Measurements from ENCODE around the gene PUS7. TPM values are rescaled to one million over a fixed set of nuclear protein-coding genes. Genes with fewer than 3 reads are reported as not detected.
"Not testable (repeated sequence)": the region's sequence is repeated elsewhere in the genome, so short reads cannot be mapped to it uniquely, and the experiment has no call there.

The PUS7 gene
- total RNA-seq, 1 donor from 2014 or later, result 29.5 TPM

DNA sequence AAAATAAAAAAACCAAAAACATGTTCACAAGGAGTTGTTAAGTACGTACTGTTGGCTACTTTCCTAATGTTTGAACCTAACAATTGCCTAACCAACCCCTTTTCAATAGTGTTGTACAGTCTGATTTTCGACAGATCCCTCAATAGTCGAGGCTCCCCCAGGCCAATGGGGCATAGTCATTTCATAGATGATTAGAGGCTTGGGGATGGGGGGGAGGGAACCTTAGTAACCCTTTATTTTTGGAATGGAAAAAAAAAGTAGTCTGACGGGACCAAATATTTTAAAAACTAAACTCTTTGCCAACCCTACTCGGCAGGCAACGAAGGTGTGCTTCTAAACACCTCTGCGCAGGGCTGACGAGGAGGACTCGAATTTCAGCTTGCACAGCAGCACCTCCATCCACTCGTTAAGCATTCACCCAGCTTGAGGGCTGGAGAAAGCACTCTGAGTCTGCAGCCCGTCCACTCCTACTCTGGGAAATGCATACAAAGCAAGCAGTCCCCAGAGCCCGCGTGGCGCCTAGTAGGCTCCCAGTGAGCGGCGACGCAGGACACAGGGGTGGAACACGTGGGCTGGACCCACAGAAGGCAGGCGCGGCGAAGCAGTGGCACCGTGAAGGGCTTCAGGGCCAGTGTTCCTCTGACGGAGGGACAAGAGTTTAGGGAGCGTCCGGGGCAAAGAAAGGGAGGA is 899 bp downstream of the PUS7 start:
- TF ChIP-seq, protein P1, sequence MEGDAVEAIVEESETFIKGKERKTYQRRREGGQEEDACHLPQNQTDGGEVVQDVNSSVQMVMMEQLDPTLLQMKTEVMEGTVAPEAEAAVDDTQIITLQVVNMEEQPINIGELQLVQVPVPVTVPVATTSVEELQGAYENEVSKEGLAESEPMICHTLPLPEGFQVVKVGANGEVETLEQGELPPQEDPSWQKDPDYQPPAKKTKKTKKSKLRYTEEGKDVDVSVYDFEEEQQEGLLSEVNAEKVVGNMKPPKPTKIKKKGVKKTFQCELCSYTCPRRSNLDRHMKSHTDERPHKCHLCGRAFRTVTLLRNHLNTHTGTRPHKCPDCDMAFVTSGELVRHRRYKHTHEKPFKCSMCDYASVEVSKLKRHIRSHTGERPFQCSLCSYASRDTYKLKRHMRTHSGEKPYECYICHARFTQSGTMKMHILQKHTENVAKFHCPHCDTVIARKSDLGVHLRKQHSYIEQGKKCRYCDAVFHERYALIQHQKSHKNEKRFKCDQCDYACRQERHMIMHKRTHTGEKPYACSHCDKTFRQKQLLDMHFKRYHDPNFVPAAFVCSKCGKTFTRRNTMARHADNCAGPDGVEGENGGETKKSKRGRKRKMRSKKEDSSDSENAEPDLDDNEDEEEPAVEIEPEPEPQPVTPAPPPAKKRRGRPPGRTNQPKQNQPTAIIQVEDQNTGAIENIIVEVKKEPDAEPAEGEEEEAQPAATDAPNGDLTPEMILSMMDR (IDR thresholded peaks at IDR 0.05; ENCODE audit: insufficient read depth, low read length, severe bottlenecking), result no peak
- Histone ChIP-seq H3K36me3 (ENCODE audit: control insufficient read depth, insufficient read depth, low read length) (peaks cover 2% of the 10 kb centered on the region), H3K27me3 (ENCODE audit: control insufficient read depth, insufficient read depth, low read length) (no peaks in the 10 kb centered on the region), H3K4me3 (ENCODE audit: low read depth, low read length) (peak overlapping the region; percentile 66)
- no peak for FAIRE-seq
- DNase-seq (ENCODE audit: low read depth), result peak; percentile 36

DNA sequence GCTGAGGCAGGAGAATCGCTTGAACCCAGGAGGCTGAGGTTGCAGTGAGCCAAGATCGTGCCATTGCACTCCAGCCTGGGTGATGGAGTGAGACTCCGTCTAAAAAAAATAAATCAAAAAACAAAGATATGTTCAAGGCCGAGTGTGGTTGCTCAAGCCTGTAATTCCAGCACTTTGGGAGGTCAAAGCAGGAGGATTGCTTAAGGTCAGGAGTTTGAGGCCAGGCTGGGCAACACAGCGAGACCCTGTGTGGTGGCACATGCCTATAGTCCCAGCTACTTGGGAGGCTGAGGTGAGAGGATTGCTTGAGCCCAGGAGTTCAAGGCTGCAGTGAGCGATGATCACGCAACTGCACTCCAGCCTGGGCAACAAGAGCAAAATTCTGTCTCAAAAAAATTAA is 1.5 kb downstream of the PUS7 start:
- not testable (repeated sequence) for H3K36me3 ChIP-seq (ENCODE audit: control insufficient read depth, insufficient read depth, low read length); H3K4me3 ChIP-seq (ENCODE audit: low read depth, low read length); DNase-seq (ENCODE audit: low read depth); H3K27me3 ChIP-seq (ENCODE audit: control insufficient read depth, insufficient read depth, low read length); FAIRE-seq

DNA sequence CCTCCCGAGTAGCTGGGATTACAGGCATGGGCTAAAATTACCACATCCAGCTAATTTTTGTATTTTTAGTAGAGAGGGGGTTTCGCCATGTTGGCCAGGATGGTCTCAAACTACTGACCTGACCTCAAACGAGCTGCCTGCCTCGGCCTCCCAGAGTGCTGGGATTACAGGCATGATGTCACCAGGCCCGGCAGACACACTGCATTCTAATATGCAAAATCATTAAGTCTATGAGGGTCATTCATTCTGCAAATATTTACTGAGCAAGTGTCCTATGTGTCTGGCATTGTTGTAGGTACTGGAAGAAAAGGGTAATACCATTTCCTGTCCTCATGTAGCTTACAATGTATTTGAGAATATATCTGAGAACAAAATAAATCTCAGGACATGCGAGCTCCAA is 2.7 kb downstream of the PUS7 start:
- TF ChIP-seq, protein P1 (IDR thresholded peaks at IDR 0.05; ENCODE audit: insufficient read depth, low read length, severe bottlenecking), result no peak
- DNase-seq (ENCODE audit: low read depth) (no peak), FAIRE-seq (no peak)
- H3K27me3 ChIP-seq (ENCODE audit: control insufficient read depth, insufficient read depth, low read length), result no peaks in the 10 kb centered on the region
- no peak overlapping the region for H3K4me3 ChIP-seq (ENCODE audit: low read depth, low read length)
- peaks cover 2% of the 10 kb centered on the region for H3K36me3 ChIP-seq (ENCODE audit: control insufficient read depth, insufficient read depth, low read length)

DNA sequence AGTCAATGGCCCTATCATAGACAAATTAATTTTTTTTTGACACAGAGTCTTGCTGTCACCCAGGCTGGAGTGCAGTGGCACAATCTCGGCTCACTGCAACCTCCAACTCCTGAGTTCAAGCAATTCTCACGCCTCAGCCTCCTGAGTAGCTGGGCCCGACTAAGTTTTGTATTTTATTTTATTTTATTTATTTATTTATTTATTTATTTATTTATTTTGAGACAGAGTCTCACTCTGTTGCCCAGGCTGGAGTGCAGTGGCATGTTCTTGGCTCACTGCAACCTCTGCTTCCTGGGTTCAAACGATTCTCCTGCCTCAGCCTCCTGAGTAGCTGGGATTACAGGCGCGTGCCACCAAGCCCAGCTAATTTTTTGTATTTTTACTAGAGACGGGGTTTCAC is 6.5 kb downstream of the PUS7 start:
- FAIRE-seq; H3K4me3 ChIP-seq (ENCODE audit: low read depth, low read length); DNase-seq (ENCODE audit: low read depth); H3K36me3 ChIP-seq (ENCODE audit: control insufficient read depth, insufficient read depth, low read length); H3K27me3 ChIP-seq (ENCODE audit: control insufficient read depth, insufficient read depth, low read length): not testable (repeated sequence)

DNA sequence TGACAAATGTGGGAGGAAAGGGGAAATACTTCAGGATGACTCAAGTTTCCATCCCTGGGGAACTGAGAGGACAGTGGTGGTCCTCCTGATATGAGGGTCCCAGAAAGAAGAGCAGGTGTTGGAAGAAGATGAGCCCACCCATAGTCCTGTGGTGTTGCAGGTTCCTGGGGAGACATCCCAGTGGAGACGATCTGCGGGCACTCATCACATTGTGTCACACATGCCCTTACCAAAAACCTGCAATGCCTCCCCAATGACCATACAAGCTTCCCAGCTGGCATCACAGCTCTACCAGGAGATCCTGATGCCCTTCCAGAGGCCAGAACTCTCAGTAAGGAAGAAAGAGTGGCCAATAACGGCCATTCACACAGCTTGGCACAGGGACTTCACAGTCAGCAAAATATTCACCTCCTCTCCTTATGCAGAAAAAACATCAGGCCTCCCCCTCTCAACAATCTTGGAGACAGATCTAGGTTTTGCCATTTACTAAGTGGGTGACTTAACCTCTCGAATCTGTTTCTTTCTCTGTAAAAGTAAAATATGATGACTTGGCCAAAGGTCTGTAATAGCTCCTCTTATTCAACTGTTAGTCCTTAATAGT is 9.0 kb downstream of the PUS7 start:
- no peak for FAIRE-seq
- Histone ChIP-seq H3K4me3 (ENCODE audit: low read depth, low read length) (no peak overlapping the region), H3K27me3 (ENCODE audit: control insufficient read depth, insufficient read depth, low read length) (no peaks in the 10 kb centered on the region), H3K36me3 (ENCODE audit: control insufficient read depth, insufficient read depth, low read length) (peaks cover 5% of the 10 kb centered on the region)
- TF ChIP-seq, protein P1 (IDR thresholded peaks at IDR 0.05; ENCODE audit: insufficient read depth, low read length, severe bottlenecking), result no peak
- DNase-seq (ENCODE audit: low read depth), result no peak

DNA sequence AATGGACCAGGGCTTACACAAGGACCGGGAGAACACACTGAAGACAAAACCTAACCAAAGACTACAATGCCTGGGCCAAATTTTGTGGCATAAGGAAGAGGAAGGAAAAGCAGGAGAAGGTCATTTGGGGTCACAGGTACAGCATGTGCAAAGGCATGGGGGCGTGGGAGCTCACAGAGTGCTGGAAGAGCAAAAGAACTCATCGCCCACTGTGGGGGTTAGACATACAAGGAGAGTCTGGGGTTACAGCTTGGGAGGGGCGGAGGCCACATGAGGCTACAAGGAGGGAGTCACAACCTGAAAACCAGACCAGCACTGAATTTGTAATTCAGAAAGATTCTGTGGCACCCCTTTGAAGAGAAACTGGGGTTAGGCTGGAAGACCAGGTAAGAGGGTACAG is 9.7 kb downstream of the PUS7 start:
- Histone ChIP-seq H3K27me3 (ENCODE audit: control insufficient read depth, insufficient read depth, low read length) (no peaks in the 10 kb centered on the region), H3K4me3 (ENCODE audit: low read depth, low read length) (no peak overlapping the region), H3K36me3 (ENCODE audit: control insufficient read depth, insufficient read depth, low read length) (peaks cover 6% of the 10 kb centered on the region)
- TF ChIP-seq, protein P1 (IDR thresholded peaks at IDR 0.05; ENCODE audit: insufficient read depth, low read length, severe bottlenecking), result no peak
- FAIRE-seq (no peak), DNase-seq (ENCODE audit: low read depth) (no peak)

DNA sequence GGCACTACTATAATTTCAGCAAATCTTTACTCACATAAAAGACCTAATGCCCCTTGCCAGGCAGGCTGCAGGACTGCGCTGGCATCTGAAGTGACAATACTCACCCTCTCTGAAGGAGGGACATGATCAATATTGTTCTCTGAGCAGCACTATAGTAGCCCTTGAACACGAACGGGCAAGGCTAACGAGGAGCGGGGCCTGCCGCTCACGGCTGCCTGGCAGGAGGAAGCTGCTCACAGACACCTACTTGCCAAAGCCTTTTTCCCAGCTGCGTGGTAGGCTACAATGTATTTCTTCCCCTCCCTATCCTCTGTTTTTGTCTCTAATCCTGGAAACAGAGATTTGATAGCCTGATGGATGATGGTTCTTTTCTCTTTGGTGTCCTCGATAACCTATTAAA is 19.9 kb downstream of the PUS7 start:
- DNase-seq (ENCODE audit: low read depth) (no peak), FAIRE-seq (no peak)
- peaks cover 8% of the 10 kb centered on the region for H3K36me3 ChIP-seq (ENCODE audit: control insufficient read depth, insufficient read depth, low read length)
- no peaks in the 10 kb centered on the region for H3K27me3 ChIP-seq (ENCODE audit: control insufficient read depth, insufficient read depth, low read length)
- TF ChIP-seq, protein P1 (IDR thresholded peaks at IDR 0.05; ENCODE audit: insufficient read depth, low read length, severe bottlenecking), result no peak
- H3K4me3 ChIP-seq (ENCODE audit: low read depth, low read length), result no peak overlapping the region
